HepG2 (cell line): Measurements from ENCODE around the gene B4GALT1. TPM values are rescaled to one million over a fixed set of nuclear protein-coding genes. Genes with fewer than 3 reads are reported as not detected.

ENCODE experiments used
- ATRX ChIP-seq: sonication (generic); formaldehyde crosslinking; IDR thresholded peaks from 2 replicates; pipeline ENCODE4 v1.4.0; 2020; ENCODE audit warnings: missing genetic modification reagents, borderline replicate concordance
- NAIF1 ChIP-seq: sonication (generic); formaldehyde crosslinking; IDR thresholded peaks from 2 replicates; pipeline ENCODE4 v1.5.0; 2020; ENCODE audit warnings: mild to moderate bottlenecking, missing genetic modification reagents, borderline replicate concordance
- STAT5B ChIP-seq: sonication (generic); formaldehyde crosslinking; IDR thresholded peaks from 2 replicates; pipeline ENCODE4 v1.4.0; 2020; ENCODE audit warnings: missing genetic modification reagents
- YEATS2 ChIP-seq: sonication (generic); formaldehyde crosslinking; IDR thresholded peaks from 2 replicates; pipeline ENCODE4 v1.4.0; 2020; ENCODE audit warnings: missing genetic modification reagents, borderline replicate concordance
- ZMYM2 ChIP-seq: sonication (generic); formaldehyde crosslinking; IDR thresholded peaks from 2 replicates; pipeline ENCODE4 v1.8.0; 2022; ENCODE audit warnings: mild to moderate bottlenecking, missing genetic modification reagents
- ZNF10 ChIP-seq: sonication (generic); formaldehyde crosslinking; IDR thresholded peaks from 2 replicates; pipeline ENCODE4 v1.4.0; 2020; ENCODE audit warnings: mild to moderate bottlenecking, low read depth, missing genetic modification reagents, borderline replicate concordance
- ZNF747 ChIP-seq: sonication (generic); formaldehyde crosslinking; IDR thresholded peaks from 2 replicates; pipeline ENCODE4 v1.8.1; 2023; ENCODE audit warnings: missing genetic modification reagents, mild to moderate bottlenecking, borderline replicate concordance
- ZNF761 ChIP-seq: sonication (generic); formaldehyde crosslinking; conservative IDR thresholded peaks from 2 replicates; pipeline ENCODE4 v1.4.0; 2020; ENCODE audit warnings: mild to moderate bottlenecking, missing genetic modification reagents
- polyA plus RNA-seq, 8 experiments: library from polyadenylated mRNA; depleted of rRNA in 3 of 8; stranded (reverse) in 7 of 8; unstranded in 1 of 8; fragments of >200 nt; fragmentation: Illumina TruSeq in 4 of 8; extraction: Trizol in 4 of 8; gene quantifications; 2 replicates each; pipeline versions ENCODE4 v1.2.1 to v1.2.3, GENCODE V29; 2011 to 2016; ENCODE audit warnings: low read depth in 4 of 8, missing spikeins in 1 of 8, mixed read lengths in 1 of 8; ENCODE audit not compliant: insufficient read depth in 1 of 8
- total RNA-seq, 5 experiments: library from RNA; depleted of rRNA; stranded (reverse); fragments of >200 nt; fragmentation: Illumina TruSeq; extraction: Trizol; gene quantifications; 2 replicates each; pipeline ENCODE4 v1.2.3, GENCODE V29; 2016; ENCODE audit warnings: low read depth in 1 of 5
- TF ChIP-seq, protein P1 (sequence below): sonication (generic); formaldehyde crosslinking; IDR thresholded peaks from 2 replicates; pipeline ENCODE4 v1.4.0; 2020; ENCODE audit warnings: missing genetic modification reagents; ENCODE audit errors: not compliant biosample characterization
- TF ChIP-seq, protein P2 (sequence below): sonication (generic); formaldehyde crosslinking; IDR thresholded peaks from 2 replicates; pipeline ENCODE4 v1.4.0; 2020; ENCODE audit warnings: missing genetic modification reagents, borderline replicate concordance
- TF ChIP-seq, protein P3 (sequence below): sonication (generic); formaldehyde crosslinking; conservative IDR thresholded peaks from 2 replicates; pipeline ENCODE4 v1.4.0; 2020; ENCODE audit warnings: mild to moderate bottlenecking, missing genetic modification reagents, moderate library complexity
- TF ChIP-seq, protein P4 (sequence below): sonication (generic); formaldehyde crosslinking; IDR thresholded peaks from 2 replicates; pipeline ENCODE4 v1.4.0; 2020; ENCODE audit warnings: low read depth, missing genetic modification reagents

Gene B4GALT1
- total and polyA plus RNA-seq, 2 of the 13 experiments (the other 11 are each of a cell fraction or from before 2014, with no cell fraction given): 15.7 to 33.5 TPM

DNA sequence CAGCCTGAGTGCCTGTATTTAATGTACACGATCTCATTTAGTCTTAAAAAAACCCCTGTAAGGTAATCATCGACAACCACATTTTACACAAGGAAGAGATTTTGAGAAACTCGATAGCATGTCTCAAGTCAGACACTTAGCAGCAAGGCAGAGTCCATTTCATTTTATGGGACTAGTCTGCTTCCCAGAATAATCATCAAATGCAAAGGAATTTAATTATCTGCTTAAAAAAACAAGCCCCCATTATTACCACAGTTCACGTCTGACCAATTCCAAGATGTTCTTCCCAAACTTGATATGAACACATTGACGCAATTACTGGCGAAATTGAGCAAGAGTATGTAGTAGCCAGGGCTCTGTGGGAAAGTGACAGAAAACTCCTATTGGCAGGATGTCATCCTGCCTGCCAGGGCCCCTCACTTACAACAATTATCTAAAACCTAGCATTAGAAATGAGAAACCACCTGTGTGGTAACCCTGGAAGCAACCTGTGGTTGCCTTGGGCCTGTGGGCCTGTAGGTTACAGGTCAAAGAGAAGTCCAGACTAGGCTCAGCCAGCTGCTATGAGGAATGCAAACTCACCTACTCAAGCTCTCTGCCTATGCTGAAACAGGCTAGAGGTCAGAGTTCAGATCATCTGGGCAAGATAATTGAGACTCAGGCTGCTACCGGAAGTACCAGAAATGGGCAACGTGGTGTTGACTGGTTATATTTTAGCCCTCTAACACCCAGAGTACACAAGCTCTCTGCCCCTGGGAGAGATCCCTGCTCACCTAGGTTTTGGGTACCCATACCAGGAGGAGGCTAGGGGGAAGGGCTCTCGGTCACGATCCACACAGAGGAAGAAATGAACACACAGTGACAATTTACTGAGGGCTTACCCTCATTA, 1.6 kb downstream of the B4GALT1 start (continued):
- TF ChIP-seq, protein P1, sequence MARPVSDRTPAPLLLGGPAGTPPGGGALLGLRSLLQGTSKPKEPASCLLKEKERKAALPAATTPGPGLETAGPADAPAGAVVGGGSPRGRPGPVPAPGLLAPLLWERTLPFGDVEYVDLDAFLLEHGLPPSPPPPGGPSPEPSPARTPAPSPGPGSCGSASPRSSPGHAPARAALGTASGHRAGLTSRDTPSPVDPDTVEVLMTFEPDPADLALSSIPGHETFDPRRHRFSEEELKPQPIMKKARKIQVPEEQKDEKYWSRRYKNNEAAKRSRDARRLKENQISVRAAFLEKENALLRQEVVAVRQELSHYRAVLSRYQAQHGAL (CRISPR knock-in tag): peak; percentile 51
- TF ChIP-seq YEATS2 (CRISPR knock-in tag): no peak; the same call in 1 of the 2 replicates
- TF ChIP-seq STAT5B: no peak
- no peak for TF ChIP-seq ATRX
- TF ChIP-seq, protein P2, sequence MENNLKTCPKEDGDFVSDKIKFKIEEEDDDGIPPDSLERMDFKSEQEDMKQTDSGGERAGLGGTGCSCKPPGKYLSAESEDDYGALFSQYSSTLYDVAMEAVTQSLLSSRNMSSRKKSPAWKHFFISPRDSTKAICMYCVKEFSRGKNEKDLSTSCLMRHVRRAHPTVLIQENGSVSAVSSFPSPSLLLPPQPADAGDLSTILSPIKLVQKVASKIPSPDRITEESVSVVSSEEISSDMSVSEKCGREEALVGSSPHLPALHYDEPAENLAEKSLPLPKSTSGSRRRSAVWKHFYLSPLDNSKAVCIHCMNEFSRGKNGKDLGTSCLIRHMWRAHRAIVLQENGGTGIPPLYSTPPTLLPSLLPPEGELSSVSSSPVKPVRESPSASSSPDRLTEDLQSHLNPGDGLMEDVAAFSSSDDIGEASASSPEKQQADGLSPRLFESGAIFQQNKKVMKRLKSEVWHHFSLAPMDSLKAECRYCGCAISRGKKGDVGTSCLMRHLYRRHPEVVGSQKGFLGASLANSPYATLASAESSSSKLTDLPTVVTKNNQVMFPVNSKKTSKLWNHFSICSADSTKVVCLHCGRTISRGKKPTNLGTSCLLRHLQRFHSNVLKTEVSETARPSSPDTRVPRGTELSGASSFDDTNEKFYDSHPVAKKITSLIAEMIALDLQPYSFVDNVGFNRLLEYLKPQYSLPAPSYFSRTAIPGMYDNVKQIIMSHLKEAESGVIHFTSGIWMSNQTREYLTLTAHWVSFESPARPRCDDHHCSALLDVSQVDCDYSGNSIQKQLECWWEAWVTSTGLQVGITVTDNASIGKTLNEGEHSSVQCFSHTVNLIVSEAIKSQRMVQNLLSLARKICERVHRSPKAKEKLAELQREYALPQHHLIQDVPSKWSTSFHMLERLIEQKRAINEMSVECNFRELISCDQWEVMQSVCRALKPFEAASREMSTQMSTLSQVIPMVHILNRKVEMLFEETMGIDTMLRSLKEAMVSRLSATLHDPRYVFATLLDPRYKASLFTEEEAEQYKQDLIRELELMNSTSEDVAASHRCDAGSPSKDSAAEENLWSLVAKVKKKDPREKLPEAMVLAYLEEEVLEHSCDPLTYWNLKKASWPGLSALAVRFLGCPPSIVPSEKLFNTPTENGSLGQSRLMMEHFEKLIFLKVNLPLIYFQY (CRISPR knock-in tag): peak; percentile 42; the same call in 1 of the 2 replicates
- no peak for TF ChIP-seq ZNF10 (CRISPR knock-in tag)
- TF ChIP-seq ZNF761 (CRISPR knock-in tag): no peak
- no peak for TF ChIP-seq ZMYM2
- TF ChIP-seq ZNF747 (CRISPR knock-in tag): 0 out of 2 replicates have a peak, but pooled peaks have one; percentile 42
- TF ChIP-seq NAIF1 (CRISPR knock-in tag): 0 out of 2 replicates have a peak, but pooled peaks have one; percentile 66
- TF ChIP-seq, protein P3, sequence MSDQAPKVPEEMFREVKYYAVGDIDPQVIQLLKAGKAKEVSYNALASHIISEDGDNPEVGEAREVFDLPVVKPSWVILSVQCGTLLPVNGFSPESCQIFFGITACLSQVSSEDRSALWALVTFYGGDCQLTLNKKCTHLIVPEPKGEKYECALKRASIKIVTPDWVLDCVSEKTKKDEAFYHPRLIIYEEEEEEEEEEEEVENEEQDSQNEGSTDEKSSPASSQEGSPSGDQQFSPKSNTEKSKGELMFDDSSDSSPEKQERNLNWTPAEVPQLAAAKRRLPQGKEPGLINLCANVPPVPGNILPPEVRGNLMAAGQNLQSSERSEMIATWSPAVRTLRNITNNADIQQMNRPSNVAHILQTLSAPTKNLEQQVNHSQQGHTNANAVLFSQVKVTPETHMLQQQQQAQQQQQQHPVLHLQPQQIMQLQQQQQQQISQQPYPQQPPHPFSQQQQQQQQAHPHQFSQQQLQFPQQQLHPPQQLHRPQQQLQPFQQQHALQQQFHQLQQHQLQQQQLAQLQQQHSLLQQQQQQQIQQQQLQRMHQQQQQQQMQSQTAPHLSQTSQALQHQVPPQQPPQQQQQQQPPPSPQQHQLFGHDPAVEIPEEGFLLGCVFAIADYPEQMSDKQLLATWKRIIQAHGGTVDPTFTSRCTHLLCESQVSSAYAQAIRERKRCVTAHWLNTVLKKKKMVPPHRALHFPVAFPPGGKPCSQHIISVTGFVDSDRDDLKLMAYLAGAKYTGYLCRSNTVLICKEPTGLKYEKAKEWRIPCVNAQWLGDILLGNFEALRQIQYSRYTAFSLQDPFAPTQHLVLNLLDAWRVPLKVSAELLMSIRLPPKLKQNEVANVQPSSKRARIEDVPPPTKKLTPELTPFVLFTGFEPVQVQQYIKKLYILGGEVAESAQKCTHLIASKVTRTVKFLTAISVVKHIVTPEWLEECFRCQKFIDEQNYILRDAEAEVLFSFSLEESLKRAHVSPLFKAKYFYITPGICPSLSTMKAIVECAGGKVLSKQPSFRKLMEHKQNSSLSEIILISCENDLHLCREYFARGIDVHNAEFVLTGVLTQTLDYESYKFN (CRISPR knock-in tag): peak; percentile 93
- TF ChIP-seq, protein P4, sequence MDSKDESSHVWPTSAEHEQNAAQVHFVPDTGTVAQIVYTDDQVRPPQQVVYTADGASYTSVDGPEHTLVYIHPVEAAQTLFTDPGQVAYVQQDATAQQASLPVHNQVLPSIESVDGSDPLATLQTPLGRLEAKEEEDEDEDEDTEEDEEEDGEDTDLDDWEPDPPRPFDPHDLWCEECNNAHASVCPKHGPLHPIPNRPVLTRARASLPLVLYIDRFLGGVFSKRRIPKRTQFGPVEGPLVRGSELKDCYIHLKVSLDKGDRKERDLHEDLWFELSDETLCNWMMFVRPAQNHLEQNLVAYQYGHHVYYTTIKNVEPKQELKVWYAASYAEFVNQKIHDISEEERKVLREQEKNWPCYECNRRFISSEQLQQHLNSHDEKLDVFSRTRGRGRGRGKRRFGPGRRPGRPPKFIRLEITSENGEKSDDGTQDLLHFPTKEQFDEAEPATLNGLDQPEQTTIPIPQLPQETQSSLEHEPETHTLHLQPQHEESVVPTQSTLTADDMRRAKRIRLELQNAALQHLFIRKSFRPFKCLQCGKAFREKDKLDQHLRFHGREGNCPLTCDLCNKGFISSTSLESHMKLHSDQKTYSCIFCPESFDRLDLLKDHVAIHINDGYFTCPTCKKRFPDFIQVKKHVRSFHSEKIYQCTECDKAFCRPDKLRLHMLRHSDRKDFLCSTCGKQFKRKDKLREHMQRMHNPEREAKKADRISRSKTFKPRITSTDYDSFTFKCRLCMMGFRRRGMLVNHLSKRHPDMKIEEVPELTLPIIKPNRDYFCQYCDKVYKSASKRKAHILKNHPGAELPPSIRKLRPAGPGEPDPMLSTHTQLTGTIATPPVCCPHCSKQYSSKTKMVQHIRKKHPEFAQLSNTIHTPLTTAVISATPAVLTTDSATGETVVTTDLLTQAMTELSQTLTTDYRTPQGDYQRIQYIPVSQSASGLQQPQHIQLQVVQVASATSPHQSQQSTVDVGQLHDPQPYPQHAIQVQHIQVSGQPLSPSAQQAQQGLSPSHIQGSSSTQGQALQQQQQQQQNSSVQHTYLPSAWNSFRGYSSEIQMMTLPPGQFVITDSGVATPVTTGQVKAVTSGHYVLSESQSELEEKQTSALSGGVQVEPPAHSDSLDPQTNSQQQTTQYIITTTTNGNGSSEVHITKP (CRISPR knock-in tag): no peak
